PC-3 (cell line): Measurements from ENCODE around the gene TMEM156. TPM values are rescaled to one million over a fixed set of nuclear protein-coding genes. Genes with fewer than 3 reads are reported as not detected.
"Not testable (repeated sequence)": the region's sequence is repeated elsewhere in the genome, so short reads cannot be mapped to it uniquely, and the experiment has no call there.

ENCODE experiments used
- ATAC-seq: fragments of 200-7000 bp; cut with Tn5 transposase; 2 replicates; pipeline ENCODE4 v1.9.1; 2020; ENCODE audit warnings: mild to moderate bottlenecking, moderate library complexity
- BruUV-seq: library from RNA; stranded (reverse); fragments of 400-500 nt; replicated peaks from 2 replicates; lab custom pipeline; 2021; lab: Mats Ljungman, UMichigan
- CTCF ChIA-PET: fragments of 300-600 bp; sonication (Branson Sonifier 250); formaldehyde crosslinking; loops from one replicate; lab custom pipeline; 2022; ENCODE audit warnings: antibody characterized with exemption; lab: Charles Lee
- POLR2A ChIA-PET: fragments of 300-600 bp; sonication (Branson Sonifier 250); formaldehyde crosslinking; loops from one replicate; lab custom pipeline; 2022; ENCODE audit warnings: antibody characterized with exemption; ENCODE audit not compliant: unreplicated experiment; lab: Charles Lee
- DNase-seq: peaks from one replicate; pipeline ENCODE4 v3.0.0-alpha.2; 2015
- H2AFZ ChIP-seq: fragments of 300-600 bp; sonication (generic); 2 replicates; pipeline ENCODE4 v1.6.0; 2016; ENCODE audit warnings: antibody characterized with exemption, low read length
- H3F3A ChIP-seq: fragments of 300-600 bp; sonication (generic); one replicate; pipeline ENCODE4 v1.6.0; 2017; ENCODE audit warnings: antibody characterized with exemption, low read length, control low read depth, mild to moderate bottlenecking; ENCODE audit not compliant: unreplicated experiment
- H3K27ac ChIP-seq: fragments of 300-600 bp; sonication (generic); 2 replicates; pipeline ENCODE4 v1.5.1; 2016; ENCODE audit warnings: mild to moderate bottlenecking, low read length
- H3K27me3 ChIP-seq: fragments of 300-600 bp; sonication (generic); 2 replicates; pipeline ENCODE4 v1.6.1; 2016; ENCODE audit warnings: low read length, mixed read lengths
- H3K36me3 ChIP-seq: fragments of 300-600 bp; sonication (generic); 2 replicates; pipeline ENCODE4 v1.6.1; 2016; ENCODE audit warnings: low read depth, mixed run types, low read length, mixed read lengths
- H3K4me1 ChIP-seq: fragments of 300-600 bp; sonication (generic); 2 replicates; pipeline ENCODE4 v1.5.1; 2016; ENCODE audit warnings: low read length; ENCODE audit not compliant: insufficient read depth
- H3K4me2 ChIP-seq: fragments of 300-600 bp; sonication (generic); 2 replicates; pipeline ENCODE4 v1.6.0; 2016; ENCODE audit warnings: low read length
- H3K4me3 ChIP-seq: fragments of 300-600 bp; sonication (generic); 2 replicates; pipeline ENCODE4 v1.5.1; 2016; ENCODE audit warnings: mild to moderate bottlenecking, low read length, mixed read lengths
- H3K79me2 ChIP-seq: fragments of 300-600 bp; sonication (generic); 2 replicates; pipeline ENCODE4 v1.6.1; 2017; ENCODE audit warnings: low read length, mixed read lengths
- H3K9ac ChIP-seq: fragments of 300-600 bp; sonication (generic); 2 replicates; pipeline ENCODE4 v1.6.0; 2016; ENCODE audit warnings: mild to moderate bottlenecking, low read length
- H3K9me2 ChIP-seq: fragments of 300-600 bp; sonication (generic); replicated peaks from 2 replicates; pipeline ENCODE4 v1.6.1; 2016; ENCODE audit warnings: mixed run types, low read length, mixed read lengths
- H3K9me3 ChIP-seq: fragments of 300-600 bp; sonication (generic); 2 replicates; pipeline ENCODE4 v1.6.1; 2016; ENCODE audit warnings: low read length, mixed read lengths
- H4K20me1 ChIP-seq: fragments of 300-600 bp; sonication (generic); 2 replicates; pipeline ENCODE4 v1.6.1; 2016; ENCODE audit warnings: low read length, mixed read lengths
- CTCF ChIP-seq: fragments of 300-600 bp; sonication (generic); conservative IDR thresholded peaks from 2 replicates; pipeline ENCODE4 v1.5.1; 2017; ENCODE audit warnings: antibody characterized with exemption, low read depth, mild to moderate bottlenecking, low read length
- EZH2 ChIP-seq: fragments of 300-600 bp; sonication (generic); IDR thresholded peaks from one replicate; pipeline ENCODE4 v1.6.1; 2017; ENCODE audit warnings: antibody characterized with exemption, mild to moderate bottlenecking, low read length; ENCODE audit not compliant: unreplicated experiment
- EZH2phosphoT487 ChIP-seq: fragments of 300-600 bp; sonication (generic); IDR thresholded peaks from 2 replicates; pipeline ENCODE4 v1.6.1; 2018; ENCODE audit warnings: mild to moderate bottlenecking, antibody characterized with exemption, low read length, borderline replicate concordance
- intact Hi-C: fragments of 100-400 bp; cut with micrococcal nuclease; formaldehyde crosslinking; loops from 2 replicates; pipeline ENCODE4 v1.9.0; 2023
- total RNA-seq: library from RNA; depleted of rRNA; stranded (reverse); fragments of >200 nt; gene quantifications from 2 replicates; pipeline ENCODE4 v1.2.3, GENCODE V29; 2014

The TMEM156 gene
- total RNA-seq, 1 experiment from 2014 or later: 41.5 TPM

- Histone ChIP-seq H3K4me3 (no peak overlapping the region), H3K27ac (no peak overlapping the region), H3K27me3 (no peaks in the 10 kb centered on the region), H2AFZ (no peak overlapping the region), H3K9me3 (no peaks in the 10 kb centered on the region), H3K79me2 (no peaks in the 10 kb centered on the region), H3F3A (no peaks in the 10 kb centered on the region), H3K36me3 (no peaks in the 10 kb centered on the region; the same call in 1 of the 2 replicates), H3K4me1 (peaks cover 5% of the 10 kb centered on the region), H4K20me1 (no peaks in the 10 kb centered on the region), H3K9me2 (no peaks in the 10 kb centered on the region), H3K4me2 (no peak overlapping the region), H3K9ac (no peak overlapping the region)
- ChIA-PET POLR2A (no interaction called here), CTCF (no interaction called here)
- TF ChIP-seq CTCF: no peak
- BruUV-seq: no TSS peak
- intact Hi-C loops: no loop called here
- DNase-seq (no peak), ATAC-seq (no peak)
Observed at GRCh38 chr4:38943343-38943742, 88.9 kb downstream of the TMEM156 start.

- H3K27ac ChIP-seq, H3K4me1 ChIP-seq, H3K36me3 ChIP-seq, ATAC-seq, DNase-seq, CTCF ChIA-PET, intact Hi-C loops, H3K27me3 ChIP-seq, H3K9me3 ChIP-seq, H2AFZ ChIP-seq, H3K4me3 ChIP-seq, H3K4me2 ChIP-seq, H3K9me2 ChIP-seq, BruUV-seq, H3F3A ChIP-seq, H3K79me2 ChIP-seq, H4K20me1 ChIP-seq, H3K9ac ChIP-seq: not testable (repeated sequence)
- POLR2A ChIA-PET: interaction anchor here (0.6 kb wide), 1 partner anchor 37 kb away, joined by 4 read pairs; no protein-coding TSS in a partner anchor
Observed at GRCh38 chr4:38941906-38942305, 90.3 kb downstream of the TMEM156 start.

GRCh38 chr4:38940476-38940875 lies 91.7 kb downstream of the TMEM156 start:
- POLR2A ChIA-PET: no interaction called here

GRCh38 chr4:38939165-38939564 lies 93.0 kb downstream of the TMEM156 start:
- Histone ChIP-seq H4K20me1 (no peaks in the 10 kb centered on the region), H3K4me2 (no peak overlapping the region), H3K9ac (no peak overlapping the region), H3K9me3 (no peaks in the 10 kb centered on the region), H3K9me2 (no peaks in the 10 kb centered on the region), H3F3A (no peaks in the 10 kb centered on the region), H3K4me1 (no peaks in the 10 kb centered on the region), H3K4me3 (no peak overlapping the region), H3K27ac (no peak overlapping the region), H3K36me3 (no peaks in the 10 kb centered on the region; the same call in 1 of the 2 replicates), H3K27me3 (no peaks in the 10 kb centered on the region), H2AFZ (no peak overlapping the region), H3K79me2 (no peaks in the 10 kb centered on the region)
- ATAC-seq (no peak), DNase-seq (no peak)
- BruUV-seq: no TSS peak
- POLR2A ChIA-PET: no interaction called here
- CTCF ChIA-PET: no interaction called here
- intact Hi-C loops: no loop called here
- TF ChIP-seq EZH2 (no peak), EZH2phosphoT487 (no peak), CTCF (no peak)

More at GRCh38 chr4:38940476-38940875, 91.7 kb downstream of the TMEM156 start:
- H3K79me2 ChIP-seq: no peaks in the 10 kb centered on the region
- no peaks in the 10 kb centered on the region for H3K9me3 ChIP-seq
- H4K20me1 ChIP-seq: no peaks in the 10 kb centered on the region
- H3F3A ChIP-seq: no peaks in the 10 kb centered on the region
- H3K36me3 ChIP-seq: no peaks in the 10 kb centered on the region; the same call in 1 of the 2 replicates
- no peaks in the 10 kb centered on the region for H3K4me1 ChIP-seq
- no peak overlapping the region for H3K9ac ChIP-seq
- no peak overlapping the region for H2AFZ ChIP-seq
- no peak overlapping the region for H3K4me2 ChIP-seq
- intact Hi-C loops: no loop called here
- H3K27me3 ChIP-seq: no peaks in the 10 kb centered on the region
- TF ChIP-seq EZH2phosphoT487: no peak
- CTCF ChIA-PET: no interaction called here
- H3K4me3 ChIP-seq: no peak overlapping the region
- H3K27ac ChIP-seq: no peak overlapping the region
- DNase-seq (no peak), ATAC-seq (no peak)
- no TSS peak for BruUV-seq
- H3K9me2 ChIP-seq: no peaks in the 10 kb centered on the region
